ENCODE results near the gene ATP5PB.

The ATP5PB gene

GRCh38 chr1:111446967-111447892 is 2.0 kb upstream of the ATP5PB start:
- DNase-seq: no peak

- peak; percentile 12 for DNase-seq
These were observed 764 bp upstream of the ATP5PB start for GRCh38 chr1:111448482-111448917.

DNA sequence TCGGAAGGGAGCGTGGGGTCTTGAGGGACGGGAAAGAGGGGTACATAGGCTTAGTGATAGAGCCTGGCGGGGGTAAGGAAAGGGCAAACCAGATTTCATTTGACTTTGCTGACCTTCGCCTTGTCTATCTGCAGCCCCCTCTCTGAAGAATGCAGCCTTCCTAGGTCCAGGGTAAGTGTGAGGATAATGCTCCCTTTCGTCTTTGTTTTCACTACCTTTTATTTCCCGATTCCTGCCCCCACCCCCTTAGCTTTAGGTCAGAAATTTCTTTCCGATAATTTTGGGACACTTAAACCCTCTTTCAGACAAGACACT is 396 bp downstream of the ATP5PB start:
- no peak for DNase-seq

DNA sequence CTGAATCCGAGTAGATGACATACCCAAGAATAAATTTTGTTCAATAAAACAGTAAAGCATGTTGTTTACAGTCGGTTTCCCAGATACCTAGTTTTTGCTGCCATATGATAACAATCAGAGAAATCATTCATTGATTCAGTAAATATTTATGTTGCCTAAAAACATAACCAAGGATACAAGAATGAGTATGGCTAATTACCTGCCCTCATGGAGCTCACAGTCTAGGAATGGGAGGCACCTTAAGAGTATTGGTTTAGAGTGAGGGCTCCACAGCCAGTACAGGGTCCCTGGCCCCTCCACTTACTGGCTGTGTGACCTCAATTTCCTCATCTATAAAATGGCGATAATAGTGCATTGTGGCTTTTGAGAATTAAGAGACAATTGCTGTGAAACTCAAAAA is 921 bp downstream of the ATP5PB start:
- DNase-seq: no peak

GRCh38 chr1:111452581-111452980 is 3.3 kb downstream of the ATP5PB start:
- no peak for DNase-seq

DNA sequence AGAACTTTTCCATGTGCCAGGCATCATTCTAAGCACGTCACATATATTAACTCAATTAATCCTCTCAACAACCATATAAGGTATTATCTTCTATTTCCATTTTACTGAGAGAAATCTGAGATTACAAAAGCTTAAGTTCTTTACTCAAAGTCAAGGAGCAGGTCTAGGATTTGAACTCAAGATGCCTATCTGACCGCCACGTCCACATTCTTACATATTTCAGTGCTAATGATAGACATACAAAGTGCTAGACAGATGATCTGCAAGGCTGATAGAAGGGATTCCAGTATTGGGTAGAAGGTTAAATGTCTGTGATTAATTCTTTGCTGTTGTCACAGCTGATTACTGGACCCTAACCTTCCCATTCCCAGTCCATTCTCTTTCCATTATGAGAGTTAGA is 4.4 kb downstream of the ATP5PB start:
- no peak for DNase-seq

DNA sequence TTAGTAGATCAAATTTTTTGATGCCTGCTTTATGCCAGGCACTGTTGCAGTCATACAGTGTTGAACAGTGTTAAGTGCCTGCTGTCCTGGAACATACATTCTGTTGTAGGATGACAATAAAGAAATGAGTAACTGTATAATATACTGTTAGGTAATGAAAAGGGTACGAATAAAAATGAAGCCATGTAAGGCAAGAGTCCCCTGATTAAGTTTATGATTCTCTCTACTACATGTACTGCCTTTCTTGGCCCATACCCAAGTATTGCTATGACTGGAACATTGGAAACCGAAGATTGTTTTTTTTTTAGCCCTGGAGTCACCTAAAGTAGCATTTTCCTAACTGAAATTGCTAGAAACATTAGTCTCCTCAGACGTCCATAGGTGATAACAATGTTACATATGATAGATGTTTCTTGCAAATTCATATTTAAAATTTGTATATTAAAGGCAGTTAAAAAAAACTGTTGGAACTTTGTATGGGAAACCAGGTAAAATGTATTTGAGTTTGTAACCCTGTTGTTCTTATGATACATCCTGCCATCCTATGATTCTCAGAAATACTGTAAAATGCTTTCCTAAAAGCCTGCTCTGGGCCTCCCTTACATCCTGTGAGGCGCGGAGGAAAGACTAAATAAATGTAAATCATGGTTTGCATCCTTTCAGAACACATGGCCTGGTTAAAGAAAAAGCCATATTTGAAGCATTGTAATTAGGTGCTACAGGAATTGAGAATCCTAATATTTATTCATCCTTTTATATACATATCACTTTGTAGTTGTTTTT is 5.8 kb downstream of the ATP5PB start:
- DNase-seq: no peak

- DNase-seq: no peak
These were observed 6.4 kb downstream of the ATP5PB start for GRCh38 chr1:111455642-111456031.

- DNase-seq: no peak
These were observed 12.5 kb downstream of the ATP5PB start for GRCh38 chr1:111461765-111462164.

- DNase-seq: no peak
These were observed 13.2 kb downstream of the ATP5PB start for GRCh38 chr1:111462370-111463028.

- DNase-seq: no peak
These were observed 13.9 kb downstream of the ATP5PB start for GRCh38 chr1:111463029-111463683.

GRCh38 chr1:111465754-111466153 is 16.5 kb downstream of the ATP5PB start:
- DNase-seq: no peak

GRCh38 chr1:111466480-111466879 is 17.2 kb downstream of the ATP5PB start:
- DNase-seq: no peak

DNA sequence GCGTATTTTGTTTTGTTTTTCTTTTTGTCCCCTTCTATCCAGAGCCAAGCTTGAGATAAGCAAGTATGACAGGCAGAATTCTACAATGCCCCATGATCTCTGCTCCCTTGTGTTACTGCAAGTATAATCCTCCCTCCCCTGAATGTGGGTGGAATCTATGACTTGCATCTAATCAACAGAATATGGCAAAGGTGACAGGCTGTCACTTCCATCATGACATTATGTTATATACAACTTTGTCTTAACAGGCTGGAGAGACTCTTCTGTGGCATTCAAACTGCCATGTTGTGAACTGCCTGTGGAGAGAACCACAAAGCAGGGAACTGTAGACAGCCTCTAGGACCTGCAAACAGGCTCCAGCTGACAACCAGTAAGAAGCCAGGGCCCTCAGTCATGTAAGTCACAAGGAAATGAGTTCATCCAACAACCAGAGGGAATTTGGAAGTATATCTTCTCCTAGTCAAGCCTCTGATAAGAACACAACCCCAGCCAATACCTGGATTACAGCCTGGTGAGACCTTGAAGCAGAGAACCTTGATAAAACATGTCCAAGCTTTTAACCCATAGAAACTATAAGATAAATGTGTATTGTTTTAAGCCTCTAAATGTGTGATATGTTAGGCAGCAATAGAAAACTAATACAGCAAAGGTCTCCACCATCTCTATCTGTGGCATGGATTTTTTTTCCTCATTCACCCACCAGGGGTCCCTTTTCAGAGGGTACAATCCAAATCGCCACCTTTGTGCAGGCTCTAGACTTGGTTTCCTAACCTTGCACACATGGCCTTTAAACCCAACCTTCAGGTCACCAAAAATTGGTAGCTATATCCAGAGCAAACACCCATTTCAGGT is 18.8 kb downstream of the ATP5PB start:
- no peak for DNase-seq

- no peak for DNase-seq
These were observed 19.4 kb downstream of the ATP5PB start for GRCh38 chr1:111468717-111469100.

- DNase-seq: no peak
These were observed 20.3 kb downstream of the ATP5PB start for GRCh38 chr1:111469539-111469938.

DNA sequence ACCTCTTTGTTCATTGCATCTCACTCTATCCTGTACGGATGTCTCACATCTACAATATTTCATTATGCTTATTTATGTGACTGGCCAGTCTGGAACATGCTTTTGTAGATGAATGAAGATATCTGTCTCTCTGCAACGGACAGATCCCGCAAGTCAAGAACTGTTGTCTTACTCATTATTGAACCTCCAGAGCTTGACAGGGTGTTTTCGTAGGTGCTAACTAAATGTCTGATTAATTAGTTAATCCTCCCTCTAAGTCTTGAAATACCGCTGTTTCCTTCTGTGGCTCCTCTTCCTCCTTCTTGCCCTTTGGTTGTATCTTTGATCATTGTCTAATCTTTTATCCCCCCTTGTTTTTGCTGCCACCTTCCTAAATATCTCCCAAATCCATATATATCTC is 21.3 kb downstream of the ATP5PB start:
- no peak for DNase-seq

DNA sequence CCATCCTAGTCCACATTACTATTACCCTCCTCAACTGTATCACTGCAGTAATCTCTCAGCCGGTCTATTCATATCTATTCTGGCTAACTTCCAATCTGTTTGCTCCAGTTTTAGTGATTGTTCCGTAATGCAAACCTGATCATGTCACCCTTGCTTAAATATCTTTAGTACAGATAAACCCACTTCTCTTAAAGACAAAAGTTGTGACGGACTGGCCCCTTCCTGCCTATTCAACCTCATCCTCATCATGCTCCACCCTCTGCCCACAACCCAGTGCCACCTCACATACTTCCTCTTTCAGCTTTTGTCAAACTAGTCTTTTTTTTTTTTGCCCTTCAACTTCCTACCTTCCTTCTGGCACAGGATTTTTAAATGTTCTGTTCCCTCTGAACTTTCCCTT is 21.7 kb downstream of the ATP5PB start:
- peak; percentile 30 for DNase-seq

DNA sequence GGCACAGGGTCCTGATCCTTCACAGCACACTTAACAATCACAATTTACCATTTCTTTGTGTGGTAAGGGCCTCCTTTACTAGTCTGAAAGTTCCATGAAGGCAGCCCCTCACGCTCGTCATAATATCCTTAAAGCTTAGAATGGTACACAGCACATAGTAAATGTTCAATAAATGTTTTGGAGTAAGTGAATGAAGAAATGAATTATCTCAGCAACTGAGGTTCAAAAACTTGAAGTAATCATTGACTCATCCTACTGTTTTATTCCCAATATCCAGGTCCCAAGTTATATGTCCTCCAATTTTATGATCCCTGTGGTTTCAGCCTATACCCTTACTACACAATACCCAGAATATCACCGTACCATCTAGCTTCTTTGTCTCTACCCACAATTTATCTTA is 22.3 kb downstream of the ATP5PB start:
- no peak for DNase-seq

DNA sequence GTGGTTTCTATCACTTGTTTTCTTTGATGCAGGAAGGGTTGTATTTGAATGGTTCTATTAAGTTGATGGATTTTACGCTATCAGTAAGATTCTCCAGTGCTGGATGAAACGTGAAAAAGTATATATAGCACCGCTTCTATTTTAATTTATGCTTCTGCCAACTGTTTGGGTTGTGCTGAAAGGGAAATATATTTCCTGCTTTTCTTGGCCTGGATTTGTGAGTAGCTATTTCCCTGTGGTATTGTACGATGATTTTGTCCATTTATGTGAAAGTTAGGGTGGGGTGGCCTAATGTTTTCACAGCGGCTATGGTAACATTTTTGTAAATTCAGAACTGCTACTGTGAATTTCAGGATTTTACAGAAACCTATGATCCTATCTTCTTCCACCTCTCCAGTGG is 24.8 kb downstream of the ATP5PB start:
- no peak for DNase-seq

DNA sequence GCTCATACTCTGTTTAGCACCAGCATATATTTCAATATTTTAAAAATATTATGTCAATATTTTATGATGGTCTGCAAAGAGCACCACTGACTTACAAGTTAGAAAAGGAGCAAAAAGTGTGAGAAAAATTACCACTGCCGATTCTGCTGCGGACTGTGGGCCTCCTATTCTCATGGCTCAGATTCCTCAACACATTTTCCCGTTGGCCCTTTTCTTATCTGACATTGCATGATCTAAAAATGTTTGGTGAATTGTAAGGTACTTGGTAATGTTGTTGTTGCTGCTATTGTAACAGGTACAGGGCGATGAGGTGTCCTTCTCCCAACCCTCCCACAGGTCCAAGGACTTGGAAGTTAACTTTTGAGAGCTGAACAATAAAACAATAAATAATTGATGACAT is 25.3 kb downstream of the ATP5PB start:
- DNase-seq: no peak

- no peak for DNase-seq
These were observed 26.4 kb downstream of the ATP5PB start for GRCh38 chr1:111475701-111476100.

Data from RPMI8226 (cell line).